AML-193 (cell line): ENCODE data around the gene GUCY2C.
A peak's percentile ranks its signal among the peaks of the same experiment; 100 is the strongest.
"Not testable (repeated sequence)": the region's sequence is repeated elsewhere in the genome, so short reads cannot be mapped to it uniquely, and the experiment has no call there.

Experiments used
- DNase-seq, 2 experiments: peaks; one replicate each; lab custom pipeline; 2025; lab: John Stamatoyannopoulos, UW

GUCY2C gene

GRCh38 chr12:14696265-14696741, at the start of gene GUCY2C:
Gene GUCY2C, minus strand, starts transcription at chr12:14696599. Its CDS starts 151 bp downstream, at chr12:14696448.
- no peak for DNase-seq

GRCh38 chr12:14743061-14743460, 46.7 kb upstream of the GUCY2C start:
- no peak for DNase-seq

GRCh38 chr12:14741942-14742341, 45.5 kb upstream of the GUCY2C start:
- DNase-seq, result no peak

GRCh38 chr12:14741153-14741552, 44.8 kb upstream of the GUCY2C start:
- no peak for DNase-seq

- not testable (repeated sequence) for DNase-seq
Observed at GRCh38 chr12:14736441-14736840, 40.0 kb upstream of the GUCY2C start.

- no peak for DNase-seq
Observed at GRCh38 chr12:14731821-14732220, 35.4 kb upstream of the GUCY2C start.

- no peak for DNase-seq
Observed at GRCh38 chr12:14729586-14729985, 33.2 kb upstream of the GUCY2C start.

- DNase-seq, result peak; percentile 62 to 64
Observed at GRCh38 chr12:14723763-14724162, 27.4 kb upstream of the GUCY2C start.

GRCh38 chr12:14716848-14717444, 20.5 kb upstream of the GUCY2C start:
- peak; percentile 50 to 68 for DNase-seq

- no peak for DNase-seq
Observed at GRCh38 chr12:14714437-14714836, 18.0 kb upstream of the GUCY2C start.

GRCh38 chr12:14710632-14711320, 14.4 kb upstream of the GUCY2C start:
- no peak for DNase-seq

GRCh38 chr12:14701809-14702568, 5.6 kb upstream of the GUCY2C start:
- no peak for DNase-seq

- no peak for DNase-seq
Observed at GRCh38 chr12:14700935-14701334, 4.5 kb upstream of the GUCY2C start.

GRCh38 chr12:14699923-14700322, 3.5 kb upstream of the GUCY2C start:
- no peak for DNase-seq

GRCh38 chr12:14698555-14698954, 2.2 kb upstream of the GUCY2C start:
- DNase-seq, result no peak

- no peak for DNase-seq
Observed at GRCh38 chr12:14695715-14696141, 671 bp downstream of the GUCY2C start.

- DNase-seq, result no peak
Observed at GRCh38 chr12:14694970-14695369, 1.4 kb downstream of the GUCY2C start.

- no peak for DNase-seq
Observed at GRCh38 chr12:14694145-14694714, 2.2 kb downstream of the GUCY2C start.

GRCh38 chr12:14693116-14693515, 3.3 kb downstream of the GUCY2C start:
- no peak for DNase-seq

- DNase-seq, result peak; percentile 88 to 93
Observed at GRCh38 chr12:14691560-14691959, 4.8 kb downstream of the GUCY2C start.

GRCh38 chr12:14689996-14690395, 6.4 kb downstream of the GUCY2C start:
- no peak for DNase-seq

- no peak for DNase-seq
Observed at GRCh38 chr12:14689144-14689543, 7.3 kb downstream of the GUCY2C start.
